Panc1 (cell line): ENCODE results near the gene LARGE2. TPM values are rescaled to one million over a fixed set of nuclear protein-coding genes. Genes with fewer than 3 reads are reported as not detected.

Experiments
- ATAC-seq: fragments of 200-7000 bp; cut with Tn5 transposase; 2 replicates; pipeline ENCODE4 v1.9.1; 2020; ENCODE audit warnings: mild to moderate bottlenecking, moderate library complexity
- BruUV-seq: library from RNA; stranded (reverse); fragments of 400-500 nt; replicated peaks from 2 replicates; lab custom pipeline; 2021; lab: Mats Ljungman, UMichigan
- CTCF ChIA-PET: fragments of 300-600 bp; sonication (Branson Sonifier 250); formaldehyde crosslinking; loops from one replicate; lab custom pipeline; 2022; ENCODE audit warnings: antibody characterized with exemption; lab: Charles Lee
- POLR2A ChIA-PET: fragments of 300-600 bp; sonication (Branson Sonifier 250); formaldehyde crosslinking; loops from one replicate; lab custom pipeline; 2022; ENCODE audit warnings: antibody characterized with exemption; lab: Charles Lee
- DNase-seq: peaks from one replicate; pipeline ENCODE4 v3.0.0-alpha.2; 2010; ENCODE audit warnings: low read depth, low spot score
- H3K27ac ChIP-seq: 2 replicates; pipeline ENCODE4 v1.5.1; 2011; ENCODE audit warnings: mild to moderate bottlenecking, low read length, inconsistent platforms
- H3K27me3 ChIP-seq: fragments of 200-500 bp; sonication (Bioruptor generic); 2 replicates; pipeline ENCODE4 v1.6.0; 2014; ENCODE audit warnings: low read length, inconsistent platforms; ENCODE audit not compliant: control insufficient read depth, insufficient read depth
- H3K36me3 ChIP-seq: fragments of 200-500 bp; sonication (Bioruptor generic); 2 replicates; pipeline ENCODE4 v1.5.1; 2014; ENCODE audit warnings: inconsistent platforms, mild to moderate bottlenecking, low read length, moderate library complexity; ENCODE audit not compliant: control insufficient read depth, insufficient read depth
- H3K4me1 ChIP-seq: 2 replicates; pipeline ENCODE4 v1.5.1; 2011; ENCODE audit warnings: inconsistent platforms, mild to moderate bottlenecking, low read length, moderate library complexity; ENCODE audit not compliant: control insufficient read depth, insufficient read depth
- H3K4me3 ChIP-seq, 2 experiments: 2 replicates each; pipeline ENCODE4 v1.5.1; 2011 to 2012; ENCODE audit warnings: low read depth in 2 of 2, low read length in 2 of 2, mild to moderate bottlenecking in 2 of 2, inconsistent platforms in 1 of 2, moderate library complexity in 1 of 2
- H3K9me3 ChIP-seq: fragments of 200-500 bp; sonication (Bioruptor generic); 2 replicates; pipeline ENCODE4 v1.5.1; 2014; ENCODE audit warnings: low read depth, mild to moderate bottlenecking, inconsistent platforms, low read length, moderate library complexity; ENCODE audit not compliant: control insufficient read depth, insufficient read depth
- CTCF ChIP-seq: fragments of 450-650 bp; IDR thresholded peaks from 2 replicates; pipeline ENCODE4 v1.5.1; 2017; ENCODE audit warnings: mild to moderate bottlenecking
- POLR2AphosphoS5 ChIP-seq: IDR thresholded peaks from 2 replicates; pipeline ENCODE4 v1.6.1; 2012; ENCODE audit warnings: mild to moderate bottlenecking, low read depth, low read length, moderate library complexity
- REST ChIP-seq, 2 experiments: IDR thresholded peaks; 2 replicates each; pipeline ENCODE4 v1.6.1; 2011 to 2012; ENCODE audit warnings: low read depth in 2 of 2, control low read depth in 1 of 2, low read length in 1 of 2, mild to moderate bottlenecking in 1 of 2, moderate library complexity in 1 of 2; ENCODE audit not compliant: insufficient read depth in 1 of 2
- SIN3A ChIP-seq: IDR thresholded peaks from 2 replicates; pipeline ENCODE4 v1.6.1; 2012; ENCODE audit warnings: low read depth, mild to moderate bottlenecking, low read length, moderate library complexity, borderline replicate concordance; ENCODE audit not compliant: insufficient read depth
- TCF7L2 ChIP-seq: IDR thresholded peaks from 2 replicates; pipeline ENCODE4 v1.6.1; 2011; ENCODE audit warnings: mild to moderate bottlenecking, low read depth, low read length, inconsistent platforms
- in situ Hi-C: cut with HindIII; loops from 2 replicates; pipeline ENCODE4 v1.10.0; 2016; ENCODE audit warnings: low sequenced_read_pairs, low pct_unique_long_range_greater_than_20kb
- intact Hi-C: fragments of 100-400 bp; cut with micrococcal nuclease; formaldehyde crosslinking; loops from one replicate; pipeline ENCODE4 v1.10.0; 2022; ENCODE audit not compliant: unreplicated experiment
- total RNA-seq: library from RNA; stranded (reverse); gene quantifications from one replicate; pipeline ENCODE4 v1.2.1, GENCODE V29; 2021; ENCODE audit not compliant: unreplicated experiment

Gene LARGE2
- total RNA-seq, 1 experiment from 2014 or later, result 1.4 TPM

GRCh38 chr11:45959851-45960250 is 37.4 kb downstream of the LARGE2 start:
- no peaks in the 10 kb centered on the region for H3K9me3 ChIP-seq
- intact Hi-C loops, result no loop called here
- ATAC-seq (no peak), DNase-seq (no peak)
- no peak for TF ChIP-seq TCF7L2
- TF ChIP-seq POLR2AphosphoS5, result no peak
- no peak for TF ChIP-seq REST (IDR thresholded peaks at IDR 0.05; ENCODE audit: insufficient read depth in 1 of 2, low read depth in 2 of 2, low read length in 1 of 2)
- no peak for TF ChIP-seq SIN3A
- no peak for TF ChIP-seq CTCF
- CTCF ChIA-PET, result no interaction called here
- POLR2A ChIA-PET, result no interaction called here
- H3K27ac ChIP-seq, result no peak overlapping the region
- H3K36me3 ChIP-seq, result peaks cover 10% of the 10 kb centered on the region
- H3K27me3 ChIP-seq, result no peaks in the 10 kb centered on the region
- H3K4me1 ChIP-seq, result no peaks in the 10 kb centered on the region
- in situ Hi-C loops, result no loop called here
- H3K4me3 ChIP-seq, result no peak overlapping the region
- no TSS peak for BruUV-seq

GRCh38 chr11:45960387-45961095 is 38.1 kb downstream of the LARGE2 start:
- intact Hi-C loops, result no loop called here
- CTCF ChIA-PET, result no interaction called here

More at GRCh38 chr11:45960387-45961095, 38.1 kb downstream of the LARGE2 start:
- Histone ChIP-seq H3K9me3 (no peaks in the 10 kb centered on the region), H3K36me3 (peaks cover 10% of the 10 kb centered on the region), H3K27me3 (no peaks in the 10 kb centered on the region), H3K4me1 (no peaks in the 10 kb centered on the region), H3K27ac (no peak overlapping the region), H3K4me3 (no peak overlapping the region)
- ATAC-seq (no peak), DNase-seq (no peak)
- TF ChIP-seq SIN3A (no peak), CTCF (no peak), REST (IDR thresholded peaks at IDR 0.05; ENCODE audit: insufficient read depth in 1 of 2, low read depth in 2 of 2, low read length in 1 of 2) (no peak), TCF7L2 (no peak), POLR2AphosphoS5 (no peak)
- POLR2A ChIA-PET, result no interaction called here
- in situ Hi-C loops, result no loop called here
- BruUV-seq, result no TSS peak
